Thymus (tissue), 11 donors: Measurements from ENCODE around the gene EDARADD. TPM values are rescaled to one million over a fixed set of nuclear protein-coding genes. Genes with fewer than 3 reads are reported as not detected.

Experiments
- DNase-seq, 9 donors: peaks; one replicate each; pipeline ENCODE4 v3.0.0-alpha.2; 2013; ENCODE audit warnings: low spot score in 9 of 9, low read depth in 6 of 9, missing footprints in 1 of 9
- H3K27ac ChIP-seq, 2 donors: one replicate each; pipeline ENCODE4 v1.5.1; 2013; ENCODE audit warnings: control low read depth in 1 of 2, low read depth in 1 of 2, low read length in 1 of 2, mild to moderate bottlenecking in 1 of 2, moderate library complexity in 1 of 2
- H3K27me3 ChIP-seq, 2 donors: one replicate each; pipeline ENCODE4 v1.5.1; 2013; ENCODE audit warnings: low read length in 1 of 2; ENCODE audit not compliant: control insufficient read depth in 2 of 2, insufficient read depth in 1 of 2
- H3K36me3 ChIP-seq, 2 donors: one replicate each; pipeline ENCODE4 v1.5.1; 2013; ENCODE audit warnings: low read length in 1 of 2, mild to moderate bottlenecking in 1 of 2, moderate library complexity in 1 of 2; ENCODE audit not compliant: control insufficient read depth in 2 of 2, insufficient read depth in 2 of 2
- H3K4me1 ChIP-seq, 2 donors: one replicate each; pipeline ENCODE4 v1.5.1; 2013; ENCODE audit warnings: low read length in 2 of 2; ENCODE audit not compliant: control insufficient read depth in 2 of 2, insufficient read depth in 2 of 2
- H3K4me3 ChIP-seq, 2 donors: one replicate each; pipeline ENCODE4 v1.5.1; 2013; ENCODE audit warnings: low read length in 2 of 2, control low read depth in 1 of 2, mild to moderate bottlenecking in 1 of 2
- H3K9me3 ChIP-seq, 2 donors: one replicate each; pipeline ENCODE4 v1.5.1; 2013; ENCODE audit warnings: low read length in 1 of 2, mild to moderate bottlenecking in 1 of 2; ENCODE audit not compliant: control insufficient read depth in 2 of 2, insufficient read depth in 1 of 2
- WGBS: extraction: QIAGEN DNeasy Blood & Tissue Kit; methylation state at CpG from one replicate; pipeline ENCODE4 v1.1.7; 2013; 5-methylcytosine and 5-hydroxymethylcytosine counted together
- polyA plus RNA-seq: library from polyadenylated mRNA; stranded (reverse); fragments of 200-250 nt; gene quantifications from one replicate; pipeline ENCODE4 v1.2.3, GENCODE V29; 2013
- total RNA-seq: library from RNA; stranded (reverse); fragments of 120-200 nt; gene quantifications from one replicate; pipeline ENCODE4 v1.2.4, GENCODE V29; 2013
- donor health status: healthy.

Gene EDARADD
- total and polyA plus RNA-seq, 2 donors: 3.3 to 4.2 TPM

DNA sequence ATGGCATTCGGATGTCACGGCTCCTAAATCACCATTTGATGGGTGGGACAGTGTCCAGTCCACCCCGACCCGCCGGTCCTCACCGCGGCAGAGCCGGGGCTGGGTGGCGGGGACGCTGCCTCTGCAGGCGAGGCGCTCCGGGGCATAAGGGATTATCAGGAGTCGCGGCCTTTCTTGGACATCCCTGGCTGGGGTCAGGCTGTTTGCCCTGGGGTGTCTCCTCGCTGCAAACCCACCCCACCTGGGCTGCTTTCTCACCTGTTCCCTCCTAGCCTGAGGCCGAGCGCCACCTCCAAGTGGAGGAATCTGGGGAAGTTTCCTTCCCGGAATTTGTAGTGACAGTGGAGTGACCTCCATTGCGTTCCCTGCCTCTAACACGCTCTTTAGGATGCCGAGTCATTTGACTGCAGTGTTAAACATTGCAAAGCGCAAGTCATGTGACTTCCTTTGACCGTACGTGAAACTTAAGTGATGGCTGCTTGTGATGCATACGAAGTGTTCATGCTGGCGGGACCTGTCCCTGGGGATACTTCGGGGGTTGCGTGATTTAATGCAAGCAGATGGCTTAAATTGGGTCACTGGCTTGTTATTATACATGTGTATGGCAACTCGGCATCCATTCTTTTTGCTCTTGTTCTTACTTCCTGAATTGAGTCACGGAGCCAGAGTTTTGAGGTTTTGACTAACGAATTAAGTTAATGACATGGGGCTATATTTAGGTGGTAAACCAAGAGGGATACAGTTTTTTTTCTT lies 130.2 kb downstream of the EDARADD start:
- Histone ChIP-seq H3K4me3 (peak overlapping the region; percentile 82 to 99), H3K9me3 (no peaks in the 10 kb centered on the region), H3K4me1 (peaks cover 8 to 9% of the 10 kb centered on the region in 2 donors), H3K36me3 (peaks cover 5 to 17% of the 10 kb centered on the region in 2 donors), H3K27ac (peak overlapping the region; percentile 88 to 91), H3K27me3 (no peaks in the 10 kb centered on the region)
- peak; percentile 61 to 89 (median 72) for DNase-seq
- WGBS: under 1% methylated on average over 32 of the region's 32 CpGs

- no peaks in the 10 kb centered on the region for H3K9me3 ChIP-seq
- peaks cover 5 to 17% of the 10 kb centered on the region in 2 donors for H3K36me3 ChIP-seq
- H3K27ac ChIP-seq: peak overlapping the region in 1 of 2 donors; percentile 91
- peak overlapping the region; percentile 82 to 99 for H3K4me3 ChIP-seq
- no peaks in the 10 kb centered on the region for H3K27me3 ChIP-seq
- no peak for DNase-seq
- under 1% methylated on average over 3 of the region's 3 CpGs for WGBS
- peaks cover 8 to 9% of the 10 kb centered on the region in 2 donors for H3K4me1 ChIP-seq
Observed at GRCh38 chr1:236524895-236525184, 130.8 kb downstream of the EDARADD start.

- Histone ChIP-seq H3K9me3 (no peaks in the 10 kb centered on the region), H3K27me3 (no peaks in the 10 kb centered on the region), H3K36me3 (peaks cover 5 to 20% of the 10 kb centered on the region in 2 donors), H3K27ac (no peak overlapping the region), H3K4me3 (no peak overlapping the region), H3K4me1 (peaks cover 8 to 9% of the 10 kb centered on the region in 2 donors)
- WGBS: 96% methylated on average over 3 of the region's 3 CpGs
- DNase-seq: no peak
Observed at GRCh38 chr1:236526079-236526478, 132.0 kb downstream of the EDARADD start.

GRCh38 chr1:236530286-236530685 lies 136.2 kb downstream of the EDARADD start:
- WGBS: 94% methylated on average over 1 of the region's 1 CpG
- H3K4me1 ChIP-seq: no peaks in the 10 kb centered on the region
- H3K36me3 ChIP-seq: peaks cover 14 to 38% of the 10 kb centered on the region in 2 donors
- no peak overlapping the region for H3K4me3 ChIP-seq
- H3K9me3 ChIP-seq: no peaks in the 10 kb centered on the region
- H3K27me3 ChIP-seq: no peaks in the 10 kb centered on the region
- no peak overlapping the region for H3K27ac ChIP-seq
- no peak for DNase-seq

- DNase-seq: no peak
- peaks cover 19 to 41% of the 10 kb centered on the region in 2 donors for H3K36me3 ChIP-seq
- no peaks in the 10 kb centered on the region for H3K9me3 ChIP-seq
- no peak overlapping the region for H3K27ac ChIP-seq
- no peaks in the 10 kb centered on the region for H3K27me3 ChIP-seq
- H3K4me3 ChIP-seq: no peak overlapping the region
- 84% methylated on average over 5 of the region's 5 CpGs for WGBS
- H3K4me1 ChIP-seq: no peaks in the 10 kb centered on the region
Observed at GRCh38 chr1:236530959-236531358, 136.9 kb downstream of the EDARADD start.

GRCh38 chr1:236532850-236533249 lies 138.8 kb downstream of the EDARADD start:
- Histone ChIP-seq H3K4me1 (no peaks in the 10 kb centered on the region), H3K4me3 (no peak overlapping the region), H3K36me3 (peaks cover 18 to 36% of the 10 kb centered on the region in 2 donors), H3K27ac (no peak overlapping the region), H3K27me3 (no peaks in the 10 kb centered on the region), H3K9me3 (no peaks in the 10 kb centered on the region)
- DNase-seq: no peak
- WGBS: 96% methylated on average over 4 of the region's 4 CpGs

DNA sequence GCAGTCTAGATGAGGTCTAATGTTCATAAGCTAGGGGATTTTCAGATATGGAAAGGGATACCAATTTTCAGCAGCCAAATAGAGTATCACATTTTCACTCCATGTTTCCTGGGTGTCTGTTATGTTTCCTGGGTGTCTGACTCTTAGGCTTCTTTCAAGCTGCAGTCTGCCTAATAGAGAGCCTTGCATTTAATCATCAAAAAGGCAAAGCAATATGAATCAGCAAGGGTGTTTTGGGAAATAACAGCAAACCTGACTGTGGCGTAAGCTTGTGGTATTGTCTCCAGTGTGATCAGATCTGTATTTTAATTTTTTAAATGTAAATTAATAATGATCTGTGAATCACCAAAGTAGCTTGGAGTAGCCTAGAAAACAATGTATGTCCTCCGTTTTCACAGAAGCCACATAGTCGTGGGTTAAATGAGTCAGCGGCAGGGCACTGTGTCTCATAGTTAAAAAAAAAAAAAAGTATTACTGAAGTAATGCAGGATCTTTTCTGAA lies 140.1 kb downstream of the EDARADD start:
- Histone ChIP-seq H3K4me3 (no peak overlapping the region), H3K27me3 (no peaks in the 10 kb centered on the region), H3K4me1 (no peaks in the 10 kb centered on the region), H3K36me3 (peaks cover 30 to 50% of the 10 kb centered on the region in 2 donors), H3K9me3 (no peaks in the 10 kb centered on the region), H3K27ac (no peak overlapping the region)
- no peak for DNase-seq
- 92% methylated on average over 4 of the region's 4 CpGs for WGBS

Other genes with a start within 250 kb of the EDARADD start
- 4.3 TPM for gene ERO1B, start 112.3 kb upstream of the EDARADD start, total RNA-seq
- gene ERO1B, start 112.3 kb upstream of the EDARADD start, polyA plus RNA-seq: 14.2 TPM
- 41.6 TPM for gene LGALS8, start 129.7 kb downstream of the EDARADD start, total RNA-seq
- gene LGALS8, start 129.7 kb downstream of the EDARADD start, polyA plus RNA-seq: 32.1 TPM
- gene HEATR1, start 210.2 kb downstream of the EDARADD start, total RNA-seq: 17.7 TPM
- gene HEATR1, start 210.2 kb downstream of the EDARADD start, polyA plus RNA-seq: 7.1 TPM